DMS79 (cell line): ENCODE data around the gene REC114.

Experiments used
- DNase-seq: peaks from one replicate; lab custom pipeline; 2025; lab: John Stamatoyannopoulos, UW

The REC114 gene

DNA sequence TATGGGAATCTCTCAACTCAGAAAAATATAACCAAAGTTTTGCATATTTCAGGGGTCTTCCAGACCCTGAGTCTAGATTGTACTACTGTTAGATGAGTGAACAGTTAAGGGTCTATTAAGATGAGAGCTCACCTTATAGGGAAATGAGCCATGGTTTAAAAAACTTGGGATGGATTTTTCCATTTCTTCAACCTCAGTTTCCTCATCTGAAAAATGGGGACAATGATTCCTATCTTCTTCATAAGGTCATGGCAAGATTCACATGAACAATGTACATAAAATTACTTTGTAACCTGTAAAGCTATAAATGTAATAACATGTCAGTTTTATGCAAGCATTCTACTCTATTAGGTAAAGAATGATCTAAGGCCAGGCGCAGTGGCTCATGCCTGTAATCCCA is 161.5 kb downstream of the REC114 start:
- DNase-seq = no peak

DNA sequence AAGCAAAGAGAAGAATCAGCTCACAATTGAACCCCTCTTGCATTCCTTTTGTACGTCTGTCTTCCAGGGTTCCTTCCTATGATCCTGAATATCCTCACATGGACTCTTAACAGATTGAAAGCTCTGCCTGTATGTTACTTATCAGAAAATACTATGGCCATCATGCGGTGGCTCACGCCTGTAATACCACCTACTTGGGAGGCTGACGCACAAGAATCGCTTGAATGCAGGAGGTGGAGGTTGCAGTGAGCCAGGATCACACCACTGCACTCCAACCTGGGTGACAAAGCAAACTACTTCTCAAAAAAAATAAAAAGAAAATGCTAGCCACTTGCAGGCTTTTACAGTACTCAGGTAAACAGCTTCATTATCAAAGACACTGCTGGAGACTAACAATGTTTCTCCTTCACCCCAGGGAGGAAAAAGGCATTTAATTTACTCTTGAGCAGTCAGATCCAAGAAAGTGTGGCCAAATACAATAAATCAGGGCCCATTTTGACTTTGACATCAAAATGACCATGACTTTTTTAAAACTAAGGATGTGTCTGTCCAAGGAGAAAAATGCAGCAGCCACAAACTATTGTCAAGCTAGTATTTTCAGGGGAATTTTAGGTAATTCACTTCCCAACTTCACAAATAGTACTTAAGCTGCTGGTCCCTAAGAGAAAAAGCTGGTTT is 162.9 kb downstream of the REC114 start:
- DNase-seq = peak; percentile 20

DNA sequence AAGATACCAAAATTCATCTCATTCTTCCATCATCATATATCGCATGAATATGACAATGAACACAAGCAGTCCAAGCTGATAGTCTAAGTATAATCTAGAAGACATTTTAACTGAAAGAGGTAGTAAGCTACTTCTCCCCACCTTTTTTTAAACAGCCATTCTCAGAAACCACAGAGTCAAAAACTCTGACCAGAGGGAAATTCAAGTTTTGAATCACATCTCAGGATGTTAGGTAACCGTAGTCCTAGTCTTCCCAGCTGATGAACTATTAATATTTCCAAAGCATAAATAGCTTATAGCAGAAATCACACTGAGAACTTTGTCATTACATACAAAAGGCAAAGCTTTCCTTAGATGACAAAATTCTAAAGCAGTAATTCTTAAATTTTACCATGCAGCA is 164.4 kb downstream of the REC114 start:
- DNase-seq = no peak

DNA sequence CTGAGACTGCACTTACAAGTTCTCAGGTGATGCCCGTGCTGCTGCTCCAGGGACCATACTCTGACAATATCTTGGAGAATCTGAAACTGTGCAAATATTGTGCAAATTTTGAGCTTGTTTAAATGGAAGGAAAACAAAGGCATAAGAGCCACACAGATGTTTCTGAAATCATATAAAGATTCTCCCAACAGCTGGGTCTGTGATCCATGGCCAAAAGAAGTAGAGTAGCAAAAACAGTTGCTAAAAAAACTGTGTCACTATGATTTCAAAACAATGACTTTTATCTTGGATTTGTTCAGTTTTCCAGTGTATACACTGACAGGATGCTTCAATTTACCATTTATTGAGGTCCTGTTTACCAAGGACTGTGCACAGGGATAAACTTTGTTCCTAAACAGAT is 164.9 kb downstream of the REC114 start:
- no peak for DNase-seq

DNA sequence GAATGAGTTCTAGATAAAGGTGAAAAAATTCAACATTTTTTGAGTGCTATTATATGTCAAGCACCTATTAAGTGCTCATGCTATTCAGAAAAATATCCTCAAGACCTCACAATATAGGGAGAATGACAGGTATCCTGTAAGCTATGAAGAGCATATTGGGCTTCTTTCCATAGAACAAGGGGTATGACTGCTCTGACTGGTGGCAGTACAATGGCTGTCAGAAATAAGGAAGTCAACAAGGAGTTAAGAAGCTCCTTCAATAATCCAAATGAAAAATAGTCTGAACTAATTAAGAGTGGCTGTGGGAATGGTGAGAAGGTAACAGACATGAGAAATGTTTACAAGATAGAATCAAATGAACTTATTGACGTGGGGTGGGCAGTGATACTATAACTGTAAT is 165.5 kb downstream of the REC114 start:
- no peak for DNase-seq

DNA sequence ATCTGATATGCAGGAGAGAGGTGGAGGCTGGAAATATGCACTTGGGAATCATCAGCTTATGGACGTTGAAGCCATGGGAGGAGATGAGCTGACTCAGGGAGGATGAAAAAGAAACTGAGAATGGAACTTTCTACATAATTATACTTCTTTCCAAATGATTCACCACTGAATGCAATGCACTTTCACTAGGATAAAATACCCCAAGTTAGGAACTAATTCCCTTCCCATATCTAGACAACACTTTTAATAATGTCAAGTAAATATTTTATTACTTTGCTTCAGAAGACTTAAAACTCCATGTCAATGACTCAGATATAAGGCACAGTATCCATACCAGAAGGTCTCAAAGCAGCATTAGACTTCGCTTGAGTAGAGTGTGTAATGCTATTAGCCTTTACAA is 166.0 kb downstream of the REC114 start:
- DNase-seq = no peak
